ENCODE results near the gene PTPRN2.

PTPRN2 gene

GRCh38 chr7:158271646-158272045 lies 316.0 kb downstream of the PTPRN2 start:
- no CpG with 5 or more reads among the region's 11 CpGs for whole genome bisulfite sequencing, 2 donors (ENCODE audit: extremely low coverage in 2 of 2, insufficient read length in 2 of 2, insufficient replicate concordance in 1 of 2)
- Histone ChIP-seq H4K8ac (ENCODE audit: low read depth, low read length) (no peak overlapping the region), H3K4ac (ENCODE audit: low read length) (no peak overlapping the region), H3K18ac (ENCODE audit: low read length) (no peak overlapping the region), H2BK120ac (ENCODE audit: low read depth, low read length) (no peak overlapping the region), H3K79me1 (ENCODE audit: low read depth, low read length) (peaks cover 3% of the 10 kb centered on the region), H3K23ac (ENCODE audit: low read depth, low read length, poor library complexity) (no peak overlapping the region), H2AK5ac (ENCODE audit: low read depth, low read length) (no peak overlapping the region), H3K4me1 (ENCODE audit: control insufficient read depth in 2 of 2, insufficient read depth in 1 of 2, low read depth in 1 of 2, low read length in 2 of 2) (peaks cover 0 to 1% of the 10 kb centered on the region in 2 donors), H3K4me2 (ENCODE audit: insufficient read depth, low read length, poor library complexity, severe bottlenecking) (no peak overlapping the region), H3K27me3 (ENCODE audit: control insufficient read depth in 3 of 3, insufficient read depth in 3 of 3, low read depth in 1 of 3, low read length in 3 of 3) (no peaks in the 10 kb centered on the region), H2BK12ac (ENCODE audit: low read length) (no peak overlapping the region), H4K91ac (ENCODE audit: low read depth, low read length, poor library complexity) (no peak overlapping the region), H2AFZ (ENCODE audit: low read length) (no peak overlapping the region), H3K27ac (replicated peaks; ENCODE audit: low read length) (no peak overlapping the region), H3K36me3 (replicated peaks in 1 of 2; ENCODE audit: control insufficient read depth in 2 of 2, insufficient read depth in 2 of 2, low read length in 2 of 2) (no peaks in the 10 kb centered on the region), H2BK5ac (ENCODE audit: low read length) (no peak overlapping the region), H3K14ac (ENCODE audit: low read length) (no peak overlapping the region), H3K9ac (ENCODE audit: low read depth, low read length, poor library complexity) (no peak overlapping the region), H2BK15ac (ENCODE audit: low read length) (no peak overlapping the region), H3K4me3 (ENCODE audit: low read length in 2 of 2) (no peak overlapping the region), H3K9me3 (replicated peaks in 1 of 2; ENCODE audit: control insufficient read depth in 2 of 2, insufficient read depth in 1 of 2, low read depth in 1 of 2, low read length in 2 of 2) (peaks cover 0 to 1% of the 10 kb centered on the region in 2 donors)
- no peak for DNase-seq (ENCODE audit: low spot score)

DNA sequence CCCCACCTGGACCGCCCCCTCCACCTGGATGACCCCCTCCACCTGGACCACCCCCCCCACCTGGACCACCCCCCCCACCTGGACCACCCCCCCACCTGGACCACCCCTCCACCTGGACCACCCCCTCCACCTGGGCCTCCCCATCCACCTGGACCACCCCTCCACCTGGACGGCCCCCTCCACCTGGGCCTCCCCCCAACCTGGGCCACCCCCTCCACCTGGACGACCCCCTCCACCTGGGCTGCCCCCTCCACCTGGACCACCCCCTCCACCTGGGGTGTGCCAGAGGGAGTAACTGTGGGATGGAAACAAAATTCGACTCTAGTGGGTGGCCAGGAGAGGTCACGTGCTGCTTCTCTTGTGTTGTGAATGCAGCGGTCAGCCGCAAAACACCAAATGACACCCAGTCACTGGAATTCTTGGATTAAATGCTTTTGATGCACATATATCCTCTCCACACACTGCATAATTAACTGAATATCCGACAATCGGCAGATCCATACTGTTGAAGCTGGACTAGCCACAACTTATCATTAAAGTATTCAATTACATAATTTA lies 316.7 kb downstream of the PTPRN2 start:
- H3K23ac ChIP-seq (ENCODE audit: low read depth, low read length, poor library complexity): no peak overlapping the region
- H3K4me2 ChIP-seq (ENCODE audit: insufficient read depth, low read length, poor library complexity, severe bottlenecking): no peak overlapping the region
- H3K79me1 ChIP-seq (ENCODE audit: low read depth, low read length): peaks cover 3% of the 10 kb centered on the region
- no peak overlapping the region for H3K4me3 ChIP-seq (ENCODE audit: low read length in 2 of 2)
- H2AFZ ChIP-seq (ENCODE audit: low read length): no peak overlapping the region
- no peak for DNase-seq (ENCODE audit: low spot score)
- no peak overlapping the region for H3K4ac ChIP-seq (ENCODE audit: low read length)
- no peak overlapping the region for H2BK5ac ChIP-seq (ENCODE audit: low read length)
- H3K14ac ChIP-seq (ENCODE audit: low read length): no peak overlapping the region
- H4K8ac ChIP-seq (ENCODE audit: low read depth, low read length): no peak overlapping the region
- no peak overlapping the region for H2AK5ac ChIP-seq (ENCODE audit: low read depth, low read length)
- WGBS, 2 donors (ENCODE audit: extremely low coverage in 2 of 2, insufficient read length in 2 of 2, insufficient replicate concordance in 1 of 2): no CpG with 5 or more reads among the region's 9 CpGs
- H3K27ac ChIP-seq (replicated peaks; ENCODE audit: low read length): no peak overlapping the region
- no peak overlapping the region for H2BK15ac ChIP-seq (ENCODE audit: low read length)
- no peak overlapping the region for H4K91ac ChIP-seq (ENCODE audit: low read depth, low read length, poor library complexity)
- no peak overlapping the region for H3K18ac ChIP-seq (ENCODE audit: low read length)
- H3K36me3 ChIP-seq (replicated peaks in 1 of 2; ENCODE audit: control insufficient read depth in 2 of 2, insufficient read depth in 2 of 2, low read length in 2 of 2): no peaks in the 10 kb centered on the region
- no peak overlapping the region for H2BK12ac ChIP-seq (ENCODE audit: low read length)
- H3K9me3 ChIP-seq (replicated peaks in 1 of 2; ENCODE audit: control insufficient read depth in 2 of 2, insufficient read depth in 1 of 2, low read depth in 1 of 2, low read length in 2 of 2): peaks cover 0 to 3% of the 10 kb centered on the region in 2 donors
- H3K27me3 ChIP-seq (ENCODE audit: control insufficient read depth in 3 of 3, insufficient read depth in 3 of 3, low read depth in 1 of 3, low read length in 3 of 3): no peaks in the 10 kb centered on the region
- H3K4me1 ChIP-seq (ENCODE audit: control insufficient read depth in 2 of 2, insufficient read depth in 1 of 2, low read depth in 1 of 2, low read length in 2 of 2): peaks cover 0 to 1% of the 10 kb centered on the region in 2 donors
- no peak overlapping the region for H3K9ac ChIP-seq (ENCODE audit: low read depth, low read length, poor library complexity)
- no peak overlapping the region for H2BK120ac ChIP-seq (ENCODE audit: low read depth, low read length)

- Histone ChIP-seq H2BK12ac (ENCODE audit: low read length) (no peak overlapping the region), H4K8ac (ENCODE audit: low read depth, low read length) (no peak overlapping the region), H4K91ac (ENCODE audit: low read depth, low read length, poor library complexity) (no peak overlapping the region), H3K36me3 (replicated peaks in 1 of 2; ENCODE audit: control insufficient read depth in 2 of 2, insufficient read depth in 2 of 2, low read length in 2 of 2) (no peaks in the 10 kb centered on the region), H3K4ac (ENCODE audit: low read length) (no peak overlapping the region), H3K14ac (ENCODE audit: low read length) (peak overlapping the region; percentile 56), H3K18ac (ENCODE audit: low read length) (peak overlapping the region; percentile 4), H3K27me3 (ENCODE audit: control insufficient read depth in 3 of 3, insufficient read depth in 3 of 3, low read depth in 1 of 3, low read length in 3 of 3) (no peaks in the 10 kb centered on the region), H2BK5ac (ENCODE audit: low read length) (peak overlapping the region; percentile 39), H3K4me2 (ENCODE audit: insufficient read depth, low read length, poor library complexity, severe bottlenecking) (no peak overlapping the region), H3K9me3 (replicated peaks in 1 of 2; ENCODE audit: control insufficient read depth in 2 of 2, insufficient read depth in 1 of 2, low read depth in 1 of 2, low read length in 2 of 2) (peaks cover 0 to 4% of the 10 kb centered on the region in 2 donors), H3K4me1 (ENCODE audit: control insufficient read depth in 2 of 2, insufficient read depth in 1 of 2, low read depth in 1 of 2, low read length in 2 of 2) (peaks cover 0 to 1% of the 10 kb centered on the region in 2 donors), H2AK5ac (ENCODE audit: low read depth, low read length) (peak overlapping the region; percentile 47), H3K4me3 (ENCODE audit: low read length in 2 of 2) (no peak overlapping the region), H2AFZ (ENCODE audit: low read length) (no peak overlapping the region), H3K79me1 (ENCODE audit: low read depth, low read length) (peaks cover 3% of the 10 kb centered on the region), H2BK120ac (ENCODE audit: low read depth, low read length) (no peak overlapping the region), H3K9ac (ENCODE audit: low read depth, low read length, poor library complexity) (no peak overlapping the region), H3K27ac (replicated peaks; ENCODE audit: low read length) (no peak overlapping the region), H3K23ac (ENCODE audit: low read depth, low read length, poor library complexity) (peak overlapping the region; percentile 80), H2BK15ac (ENCODE audit: low read length) (peak overlapping the region; percentile 75)
- no peak for DNase-seq (ENCODE audit: low spot score)
- no CpG with 5 or more reads among the region's 13 CpGs for WGBS, 2 donors (ENCODE audit: extremely low coverage in 2 of 2, insufficient read length in 2 of 2, insufficient replicate concordance in 1 of 2)
Observed at GRCh38 chr7:158270106-158270775, 317.4 kb downstream of the PTPRN2 start.

DNA sequence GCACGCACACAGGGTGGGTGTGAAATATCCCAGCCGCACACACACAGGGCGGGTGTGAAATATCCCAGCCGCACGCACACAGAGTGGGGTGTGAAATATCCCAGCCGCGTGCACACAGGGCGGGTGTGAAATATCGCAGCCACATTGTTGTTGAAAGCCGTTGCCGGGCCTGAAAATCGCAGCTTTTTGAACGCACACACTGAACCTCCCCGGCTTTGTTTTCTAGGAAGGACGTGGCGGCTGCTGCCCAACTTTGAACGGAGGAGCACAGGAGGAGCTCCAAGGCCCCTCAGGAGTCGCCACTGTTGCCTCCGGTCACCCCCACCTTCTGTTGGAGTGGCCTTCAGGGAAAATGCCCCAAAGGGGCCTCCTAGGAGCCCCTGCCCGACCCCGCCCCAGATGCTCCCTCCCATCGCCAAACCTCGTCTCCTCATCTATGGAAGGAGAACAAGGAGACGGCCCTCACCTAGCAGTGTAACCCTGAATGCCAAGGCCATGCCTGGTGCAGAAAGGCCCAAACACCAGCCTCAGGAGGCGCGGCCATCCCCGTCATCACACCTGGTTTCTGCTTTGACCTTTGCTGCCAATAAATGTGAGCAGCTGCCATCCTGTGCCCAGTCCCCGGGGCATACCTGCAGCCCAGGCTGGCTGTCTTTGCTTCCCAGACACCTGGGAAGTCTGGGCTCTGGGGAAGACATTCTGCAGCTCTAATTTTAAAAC lies 318.6 kb downstream of the PTPRN2 start:
- Histone ChIP-seq H3K4me1 (ENCODE audit: control insufficient read depth in 2 of 2, insufficient read depth in 1 of 2, low read depth in 1 of 2, low read length in 2 of 2) (peaks cover 0 to 1% of the 10 kb centered on the region in 2 donors), H3K79me1 (ENCODE audit: low read depth, low read length) (peaks cover 3% of the 10 kb centered on the region), H2AFZ (ENCODE audit: low read length) (no peak overlapping the region), H3K36me3 (replicated peaks in 1 of 2; ENCODE audit: control insufficient read depth in 2 of 2, insufficient read depth in 2 of 2, low read length in 2 of 2) (no peaks in the 10 kb centered on the region), H2BK120ac (ENCODE audit: low read depth, low read length) (no peak overlapping the region), H4K8ac (ENCODE audit: low read depth, low read length) (no peak overlapping the region), H2BK5ac (ENCODE audit: low read length) (no peak overlapping the region), H3K4me3 (ENCODE audit: low read length in 2 of 2) (no peak overlapping the region), H3K18ac (ENCODE audit: low read length) (no peak overlapping the region), H3K27me3 (ENCODE audit: control insufficient read depth in 3 of 3, insufficient read depth in 3 of 3, low read depth in 1 of 3, low read length in 3 of 3) (no peaks in the 10 kb centered on the region), H3K4me2 (ENCODE audit: insufficient read depth, low read length, poor library complexity, severe bottlenecking) (no peak overlapping the region), H3K4ac (ENCODE audit: low read length) (no peak overlapping the region), H2BK12ac (ENCODE audit: low read length) (no peak overlapping the region), H3K23ac (ENCODE audit: low read depth, low read length, poor library complexity) (no peak overlapping the region), H3K9me3 (replicated peaks in 1 of 2; ENCODE audit: control insufficient read depth in 2 of 2, insufficient read depth in 1 of 2, low read depth in 1 of 2, low read length in 2 of 2) (peaks cover 0 to 7% of the 10 kb centered on the region in 2 donors), H4K91ac (ENCODE audit: low read depth, low read length, poor library complexity) (no peak overlapping the region), H3K14ac (ENCODE audit: low read length) (no peak overlapping the region), H3K27ac (replicated peaks; ENCODE audit: low read length) (no peak overlapping the region), H3K9ac (ENCODE audit: low read depth, low read length, poor library complexity) (no peak overlapping the region), H2AK5ac (ENCODE audit: low read depth, low read length) (no peak overlapping the region), H2BK15ac (ENCODE audit: low read length) (no peak overlapping the region)
- no CpG with 5 or more reads among the region's 28 CpGs for WGBS, 2 donors (ENCODE audit: extremely low coverage in 2 of 2, insufficient read length in 2 of 2, insufficient replicate concordance in 1 of 2)
- no peak for DNase-seq (ENCODE audit: low spot score)
